Calu3 (cell line): ENCODE measurements around the gene MACF1. TPM values are rescaled to one million over a fixed set of nuclear protein-coding genes. Genes with fewer than 3 reads are reported as not detected.
"Not testable (repeated sequence)": the region's sequence is repeated elsewhere in the genome, so short reads cannot be mapped to it uniquely, and the experiment has no call there.

Source experiments
- BruUV-seq: library from RNA; stranded (reverse); fragments of 400-500 nt; replicated peaks from 2 replicates; lab custom pipeline; 2021; lab: Mats Ljungman, UMichigan
- CTCF ChIA-PET: fragments of 300-600 bp; sonication (Branson Sonifier 250); formaldehyde crosslinking; loops from one replicate; lab custom pipeline; 2022; ENCODE audit warnings: antibody characterized with exemption; lab: Charles Lee
- DNase-seq: peaks from one replicate; pipeline ENCODE4 v3.0.0; 2022
- H3K27ac Mint-ChIP-seq: one replicate; pipeline ENCODE4 v1.8.0; 2022; ENCODE audit warnings: mixed read lengths; ENCODE audit not compliant: unreplicated experiment
- H3K27me3 Mint-ChIP-seq: one replicate; pipeline ENCODE4 v1.8.0; 2022; ENCODE audit warnings: mixed read lengths; ENCODE audit not compliant: unreplicated experiment
- H3K36me3 Mint-ChIP-seq: one replicate; pipeline ENCODE4 v1.8.0; 2022; ENCODE audit warnings: mild to moderate bottlenecking, moderate library complexity, mixed read lengths; ENCODE audit not compliant: insufficient read depth, unreplicated experiment
- H3K4me1 Mint-ChIP-seq: one replicate; pipeline ENCODE4 v1.8.0; 2022; ENCODE audit warnings: mild to moderate bottlenecking, low read depth, mixed read lengths; ENCODE audit not compliant: unreplicated experiment
- H3K4me3 Mint-ChIP-seq: one replicate; pipeline ENCODE4 v1.8.0; 2022; ENCODE audit warnings: mild to moderate bottlenecking, low read depth, moderate library complexity, mixed read lengths; ENCODE audit not compliant: unreplicated experiment
- H3K9me3 Mint-ChIP-seq: one replicate; pipeline ENCODE4 v1.8.0; 2022; ENCODE audit warnings: low read depth, mixed read lengths; ENCODE audit not compliant: unreplicated experiment
- intact Hi-C: fragments of 100-400 bp; cut with micrococcal nuclease; formaldehyde crosslinking; loops from one replicate; pipeline ENCODE4 v1.10.0; 2022; ENCODE audit not compliant: unreplicated experiment
- total RNA-seq: library from RNA; stranded (reverse); gene quantifications from 2 replicates; pipeline ENCODE4 v1.2.3, GENCODE V29; 2022
- TF ChIP-seq, protein P1 (sequence below): fragments of 200-600 bp; IDR thresholded peaks from one replicate; pipeline ENCODE4 v1.8.0; 2022; ENCODE audit warnings: antibody characterized with exemption; ENCODE audit not compliant: unreplicated experiment

Gene MACF1
- total RNA-seq, 1 experiment from 2014 or later: 705 TPM

GRCh38 chr1:39473324-39473723 is 268.8 kb downstream of the MACF1 start:
- CTCF ChIA-PET: no interaction called here
- intact Hi-C loops: no loop called here
- Mint-ChIP-seq H3K4me3 (no peak overlapping the region), H3K27ac (no peak overlapping the region), H3K9me3 (no peaks in the 10 kb centered on the region), H3K27me3 (no peaks in the 10 kb centered on the region), H3K4me1 (peaks cover 7% of the 10 kb centered on the region), H3K36me3 (peaks cover 88% of the 10 kb centered on the region)
- TF ChIP-seq, protein P1, sequence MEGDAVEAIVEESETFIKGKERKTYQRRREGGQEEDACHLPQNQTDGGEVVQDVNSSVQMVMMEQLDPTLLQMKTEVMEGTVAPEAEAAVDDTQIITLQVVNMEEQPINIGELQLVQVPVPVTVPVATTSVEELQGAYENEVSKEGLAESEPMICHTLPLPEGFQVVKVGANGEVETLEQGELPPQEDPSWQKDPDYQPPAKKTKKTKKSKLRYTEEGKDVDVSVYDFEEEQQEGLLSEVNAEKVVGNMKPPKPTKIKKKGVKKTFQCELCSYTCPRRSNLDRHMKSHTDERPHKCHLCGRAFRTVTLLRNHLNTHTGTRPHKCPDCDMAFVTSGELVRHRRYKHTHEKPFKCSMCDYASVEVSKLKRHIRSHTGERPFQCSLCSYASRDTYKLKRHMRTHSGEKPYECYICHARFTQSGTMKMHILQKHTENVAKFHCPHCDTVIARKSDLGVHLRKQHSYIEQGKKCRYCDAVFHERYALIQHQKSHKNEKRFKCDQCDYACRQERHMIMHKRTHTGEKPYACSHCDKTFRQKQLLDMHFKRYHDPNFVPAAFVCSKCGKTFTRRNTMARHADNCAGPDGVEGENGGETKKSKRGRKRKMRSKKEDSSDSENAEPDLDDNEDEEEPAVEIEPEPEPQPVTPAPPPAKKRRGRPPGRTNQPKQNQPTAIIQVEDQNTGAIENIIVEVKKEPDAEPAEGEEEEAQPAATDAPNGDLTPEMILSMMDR: no peak
- DNase-seq: no peak
- BruUV-seq: no TSS peak

- Mint-ChIP-seq H3K9me3 (no peaks in the 10 kb centered on the region), H3K27ac (peak overlapping the region; percentile 54), H3K36me3 (peaks cover 87% of the 10 kb centered on the region), H3K4me3 (no peak overlapping the region), H3K4me1 (peaks cover 7% of the 10 kb centered on the region), H3K27me3 (no peaks in the 10 kb centered on the region)
- TF ChIP-seq, protein P1: no peak
- DNase-seq: no peak
- CTCF ChIA-PET: interaction anchor here (1.3 kb wide), 1 partner anchor 96 kb away, joined by 3 read pairs; no protein-coding TSS in a partner anchor
- no TSS peak for BruUV-seq
- intact Hi-C loops: no loop called here
These were observed 270.3 kb downstream of the MACF1 start for GRCh38 chr1:39474810-39475209.

DNA sequence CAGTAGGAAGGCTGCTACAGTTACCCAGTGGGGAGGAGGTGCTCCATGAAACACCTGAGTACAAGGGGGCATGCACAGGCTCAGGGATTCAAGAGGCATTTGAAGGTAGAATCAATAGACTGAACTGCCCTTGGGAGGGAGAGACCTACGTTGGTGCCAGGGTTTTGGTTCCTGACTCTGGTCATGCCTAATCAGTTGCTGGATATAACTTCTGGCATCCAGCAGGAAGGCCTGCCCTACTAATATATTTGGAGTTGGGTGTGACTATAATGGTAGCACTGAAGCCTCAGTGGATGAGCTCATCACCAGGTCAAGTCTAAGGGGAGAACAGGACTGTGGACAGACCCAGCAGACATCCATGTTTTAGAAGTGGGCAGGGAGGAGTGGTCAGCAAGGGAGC is 271.1 kb downstream of the MACF1 start:
- not testable (repeated sequence) for H3K9me3 Mint-ChIP-seq, H3K4me3 Mint-ChIP-seq

DNA sequence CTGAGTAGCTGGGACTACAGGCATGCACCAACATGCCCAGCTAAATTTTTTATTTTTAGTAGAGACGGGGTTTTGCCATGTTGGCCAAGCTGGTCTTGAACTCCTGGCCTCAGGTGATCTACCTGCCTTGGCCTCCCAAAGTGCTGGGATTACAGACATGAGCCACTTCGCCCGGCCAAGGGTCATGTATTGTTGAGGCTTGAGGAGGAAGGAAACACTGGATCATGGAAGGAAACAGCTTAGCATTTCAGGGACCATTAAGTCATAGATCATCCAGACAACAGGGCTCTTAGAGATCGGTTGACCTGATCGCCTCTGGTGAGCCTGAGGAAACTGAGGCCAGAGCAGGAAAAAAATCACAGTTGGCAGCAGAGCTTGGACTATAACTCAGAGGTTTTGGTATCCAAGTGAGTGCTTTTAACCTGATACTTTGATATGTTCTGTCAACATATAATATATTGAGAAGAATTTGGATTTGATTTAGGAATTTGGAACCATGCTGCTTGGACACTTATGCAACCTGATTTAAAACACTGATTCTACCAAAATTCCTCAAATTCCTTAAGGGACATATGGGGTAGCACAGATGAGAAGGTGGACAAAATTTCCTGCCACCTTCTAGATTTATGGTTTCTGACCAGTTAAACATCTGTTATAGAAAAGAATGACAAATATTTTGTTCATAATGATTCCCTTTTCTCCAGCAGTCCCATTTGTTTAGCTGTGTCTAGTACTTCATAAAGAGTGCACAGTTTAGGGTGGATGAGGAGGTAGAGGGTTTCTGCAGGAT is 273.8 kb downstream of the MACF1 start:
- peaks cover 92% of the 10 kb centered on the region for H3K36me3 Mint-ChIP-seq
- CTCF ChIA-PET: no interaction called here
- H3K4me3 Mint-ChIP-seq: no peak overlapping the region
- no TSS peak for BruUV-seq
- no peak for DNase-seq
- peaks cover 7% of the 10 kb centered on the region for H3K4me1 Mint-ChIP-seq
- H3K9me3 Mint-ChIP-seq: no peaks in the 10 kb centered on the region
- intact Hi-C loops: no loop called here
- no peak overlapping the region for H3K27ac Mint-ChIP-seq
- TF ChIP-seq, protein P1: no peak
- no peaks in the 10 kb centered on the region for H3K27me3 Mint-ChIP-seq

More for the DNA sequence above, 271.1 kb downstream of the MACF1 start:
- H3K4me1 Mint-ChIP-seq, H3K27me3 Mint-ChIP-seq, intact Hi-C loops, DNase-seq, BruUV-seq: not testable (repeated sequence)
- Mint-ChIP-seq H3K27ac (peak overlapping the region; percentile 54), H3K36me3 (peaks cover 86% of the 10 kb centered on the region)
- CTCF ChIA-PET: interaction anchor here (1.3 kb wide), 1 partner anchor 96 kb away, joined by 3 read pairs; no protein-coding TSS in a partner anchor

GRCh38 chr1:39481289-39481688 is 276.8 kb downstream of the MACF1 start:
- DNase-seq: no peak
- no peak overlapping the region for H3K27ac Mint-ChIP-seq
- H3K27me3 Mint-ChIP-seq: no peaks in the 10 kb centered on the region
- CTCF ChIA-PET: no interaction called here
- TF ChIP-seq, protein P1: no peak
- no TSS peak for BruUV-seq
- intact Hi-C loops: no loop called here
- peaks cover 88% of the 10 kb centered on the region for H3K36me3 Mint-ChIP-seq
- no peaks in the 10 kb centered on the region for H3K4me1 Mint-ChIP-seq
- H3K9me3 Mint-ChIP-seq: no peaks in the 10 kb centered on the region
- H3K4me3 Mint-ChIP-seq: no peak overlapping the region
